Hepatocyte (in vitro differentiated cells): ENCODE data around the gene TXN2. TPM values are rescaled to one million over a fixed set of nuclear protein-coding genes. Genes with fewer than 3 reads are reported as not detected.

Source experiments
- DNase-seq: peaks from one replicate; pipeline ENCODE4 v3.0.0-alpha.2; 2016; ENCODE audit warnings: low spot score
- H2AFZ ChIP-seq: fragments of 200-600 bp; sonication (generic); 2 replicates; pipeline ENCODE4 v1.6.0; 2016; ENCODE audit warnings: antibody characterized with exemption, mild to moderate bottlenecking
- H3K27ac ChIP-seq: fragments of 200-600 bp; sonication (generic); 2 replicates; pipeline ENCODE4 v1.5.1; 2016; ENCODE audit warnings: mild to moderate bottlenecking
- H3K27me3 ChIP-seq: fragments of 200-600 bp; sonication (generic); 2 replicates; pipeline ENCODE4 v1.6.1; 2016
- H3K36me3 ChIP-seq: fragments of 200-600 bp; sonication (generic); replicated peaks from 2 replicates; pipeline ENCODE4 v1.5.1; 2016; ENCODE audit warnings: low read depth; ENCODE audit not compliant: insufficient read depth
- H3K4me1 ChIP-seq: fragments of 200-600 bp; sonication (generic); 2 replicates; pipeline ENCODE4 v1.5.1; 2016; ENCODE audit warnings: mild to moderate bottlenecking, moderate library complexity; ENCODE audit not compliant: insufficient read depth
- H3K4me2 ChIP-seq: fragments of 200-600 bp; sonication (generic); 2 replicates; pipeline ENCODE4 v1.6.0; 2016
- H3K4me3 ChIP-seq: fragments of 200-600 bp; sonication (generic); 2 replicates; pipeline ENCODE4 v1.5.1; 2016; ENCODE audit warnings: mild to moderate bottlenecking
- H3K79me2 ChIP-seq: fragments of 200-600 bp; sonication (generic); 2 replicates; pipeline ENCODE4 v1.6.0; 2017; ENCODE audit warnings: mild to moderate bottlenecking
- H3K9me2 ChIP-seq: fragments of 200-600 bp; sonication (generic); replicated peaks from 2 replicates; pipeline ENCODE4 v1.6.0; 2017; ENCODE audit warnings: mild to moderate bottlenecking; ENCODE audit not compliant: insufficient read depth
- H3K9me3 ChIP-seq: fragments of 200-600 bp; sonication (generic); 2 replicates; pipeline ENCODE4 v1.5.1; 2016; ENCODE audit warnings: low read depth, mild to moderate bottlenecking
- H4K20me1 ChIP-seq: fragments of 200-600 bp; sonication (generic); 2 replicates; pipeline ENCODE4 v1.6.0; 2016; ENCODE audit warnings: mild to moderate bottlenecking; ENCODE audit not compliant: insufficient read depth, poor library complexity, severe bottlenecking
- CTCF ChIP-seq: fragments of 200-600 bp; sonication (generic); IDR thresholded peaks from 2 replicates; pipeline ENCODE4 v1.5.1; 2016; ENCODE audit warnings: antibody characterized with exemption, mild to moderate bottlenecking; ENCODE audit not compliant: poor library complexity
- EZH2 ChIP-seq: fragments of 200-600 bp; sonication (generic); IDR thresholded peaks from 2 replicates; pipeline ENCODE4 v1.6.1; 2016; ENCODE audit warnings: antibody characterized with exemption, mild to moderate bottlenecking, borderline replicate concordance
- EZH2phosphoT487 ChIP-seq: fragments of 200-600 bp; sonication (generic); IDR thresholded peaks from one replicate; pipeline ENCODE4 v1.6.1; 2018; ENCODE audit warnings: antibody characterized with exemption, mild to moderate bottlenecking, low read depth, moderate library complexity; ENCODE audit not compliant: unreplicated experiment, severe bottlenecking
- WGBS: methylation state at CpG from one replicate; pipeline ENCODE4 v1.1.6; 2016; ENCODE audit warnings: low lambda C conversion rate; ENCODE audit errors: missing lambda C conversion rate; 5-methylcytosine and 5-hydroxymethylcytosine counted together
- polyA plus RNA-seq: library from polyadenylated mRNA; unstranded; fragments of >200 nt; fragmentation: Nextera tagmentation; extraction: Ambion mirVana; gene quantifications from 2 replicates; pipeline ENCODE4 v1.2.1, GENCODE V29; 2016
- total RNA-seq: library from RNA; depleted of rRNA; stranded (reverse); fragments of >200 nt; gene quantifications from 2 replicates; pipeline ENCODE4 v1.2.3, GENCODE V29; 2014

TXN2 gene
- total and polyA plus RNA-seq, 2 experiments from 2014 or later: 42.6 to 129 TPM

DNA sequence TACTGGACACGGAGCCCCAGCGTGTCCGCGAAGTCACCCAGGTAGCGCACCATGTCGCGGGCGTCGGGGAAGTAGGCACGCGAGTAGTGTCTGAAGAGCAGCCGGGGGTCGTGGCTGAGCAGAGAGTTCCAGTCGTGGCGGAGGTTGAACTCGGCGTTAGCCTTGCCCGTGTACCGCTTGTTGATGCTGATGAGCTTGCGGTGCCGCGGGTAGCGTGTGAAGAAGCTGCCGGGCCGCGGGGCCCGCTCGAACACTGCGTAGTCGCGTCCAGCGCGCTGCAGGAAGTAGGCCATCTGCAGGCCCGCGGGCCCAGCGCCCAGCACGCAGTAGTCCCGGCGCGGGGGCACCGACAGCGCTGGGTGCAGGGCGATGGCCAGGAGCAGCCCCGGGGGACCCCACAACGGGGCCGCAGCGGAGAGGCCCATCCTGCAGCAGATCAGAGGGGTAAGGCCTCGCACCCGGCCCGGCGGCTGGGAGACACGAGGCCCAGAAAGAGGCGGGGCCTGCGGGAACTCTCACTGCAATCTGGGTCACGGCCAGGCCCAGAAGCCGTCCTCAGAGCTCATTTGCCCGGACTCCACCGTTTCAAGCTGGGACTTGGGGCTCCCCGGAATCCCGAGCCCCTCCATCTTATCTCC, 24.7 kb upstream of the TXN2 start:
- Histone ChIP-seq H3K4me3 (peak overlapping the region; percentile 50), H2AFZ (peak overlapping the region; percentile 71)
- 97% methylated on average over 51 of the region's 60 CpGs for WGBS

GRCh38 chr22:36497910-36498665, 16.6 kb upstream of the TXN2 start:
- Histone ChIP-seq H3K4me3 (no peak overlapping the region), H2AFZ (no peak overlapping the region), H3K9me3 (no peaks in the 10 kb centered on the region), H3K79me2 (no peaks in the 10 kb centered on the region), H3K9me2 (no peaks in the 10 kb centered on the region), H3K36me3 (no peaks in the 10 kb centered on the region), H3K27ac (no peak overlapping the region), H4K20me1 (no peaks in the 10 kb centered on the region), H3K27me3 (no peaks in the 10 kb centered on the region), H3K4me1 (no peaks in the 10 kb centered on the region), H3K4me2 (no peak overlapping the region)
- TF ChIP-seq CTCF (no peak), EZH2 (no peak), EZH2phosphoT487 (no peak)
- WGBS: 93% methylated on average over 30 of the region's 30 CpGs
- no peak for DNase-seq

More for the DNA sequence above, 24.7 kb upstream of the TXN2 start:
- H3K36me3 ChIP-seq: no peaks in the 10 kb centered on the region
- peaks cover 5% of the 10 kb centered on the region for H3K79me2 ChIP-seq
- no peaks in the 10 kb centered on the region for H3K27me3 ChIP-seq
- no peak for DNase-seq
- H4K20me1 ChIP-seq: no peaks in the 10 kb centered on the region
- H3K4me1 ChIP-seq: peaks cover 10% of the 10 kb centered on the region
- TF ChIP-seq EZH2phosphoT487: no peak
- TF ChIP-seq EZH2: no peak
- TF ChIP-seq CTCF: no peak
- H3K9me2 ChIP-seq: no peaks in the 10 kb centered on the region
- no peaks in the 10 kb centered on the region for H3K9me3 ChIP-seq
- peak overlapping the region; percentile 82 for H3K4me2 ChIP-seq
- H3K27ac ChIP-seq: peak overlapping the region; percentile 56

DNA sequence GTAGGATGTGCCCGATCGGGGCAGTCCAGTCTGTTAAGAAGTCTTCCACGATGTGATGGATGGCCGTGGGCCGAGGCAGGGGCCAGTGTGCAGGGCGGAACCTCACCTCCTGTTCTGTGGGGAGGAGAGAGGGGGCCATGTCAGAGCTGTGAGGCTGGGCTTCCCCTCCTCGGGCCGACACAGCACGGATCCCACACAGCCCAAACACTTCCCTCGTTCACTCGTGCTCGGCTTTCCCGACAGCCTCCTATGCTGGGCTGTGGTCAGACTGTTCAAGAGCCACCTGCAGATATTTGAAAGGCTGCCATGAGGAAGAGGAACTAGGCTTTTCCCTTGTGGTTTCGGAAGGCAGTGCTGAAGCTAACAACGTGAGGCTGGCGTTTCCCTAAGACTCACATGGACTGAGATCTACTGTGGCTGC, 12.3 kb upstream of the TXN2 start:
- Histone ChIP-seq H2AFZ (no peak overlapping the region), H3K27ac (no peak overlapping the region), H3K9me2 (no peaks in the 10 kb centered on the region), H3K36me3 (no peaks in the 10 kb centered on the region), H3K27me3 (no peaks in the 10 kb centered on the region), H3K4me1 (no peaks in the 10 kb centered on the region), H3K79me2 (no peaks in the 10 kb centered on the region), H3K9me3 (no peaks in the 10 kb centered on the region), H3K4me2 (no peak overlapping the region), H3K4me3 (no peak overlapping the region), H4K20me1 (no peaks in the 10 kb centered on the region)
- DNase-seq: no peak
- WGBS: 96% methylated on average over 15 of the region's 16 CpGs
- TF ChIP-seq CTCF: no peak
- TF ChIP-seq EZH2: no peak
- TF ChIP-seq EZH2phosphoT487: no peak
